Immature natural killer cell (primary cell): Measurements from ENCODE around the gene LCLAT1. TPM values are rescaled to one million over a fixed set of nuclear protein-coding genes. Genes with fewer than 3 reads are reported as not detected.

ENCODE experiments used
- DNase-seq, 3 donors: peaks; one replicate each; pipeline ENCODE4 v3.0.0; 2022; ENCODE audit warnings: mixed read lengths in 1 of 3
- H3K27ac Mint-ChIP-seq, 6 donors: one replicate each; pipeline ENCODE4 v1.8.0; 2020; ENCODE audit warnings: mixed read lengths in 6 of 6, mild to moderate bottlenecking in 5 of 6, inconsistent platforms in 4 of 6, moderate library complexity in 3 of 6
- H3K27me3 Mint-ChIP-seq, 3 donors: one replicate each; pipeline ENCODE4 v1.8.0; 2020 to 2021; ENCODE audit warnings: low read depth in 3 of 3, mild to moderate bottlenecking in 3 of 3, mixed read lengths in 3 of 3, moderate library complexity in 3 of 3, inconsistent platforms in 1 of 3
- H3K36me3 Mint-ChIP-seq, 3 donors: one replicate each; pipeline ENCODE4 v1.8.0; 2020; ENCODE audit warnings: mixed read lengths in 3 of 3, inconsistent platforms in 2 of 3, mild to moderate bottlenecking in 2 of 3
- H3K4me1 Mint-ChIP-seq, 2 donors: one replicate each; pipeline ENCODE4 v1.8.0; 2020; ENCODE audit warnings: inconsistent platforms in 2 of 2, mild to moderate bottlenecking in 2 of 2, mixed read lengths in 2 of 2, moderate library complexity in 1 of 2
- H3K4me3 Mint-ChIP-seq, 5 donors: one replicate each; pipeline ENCODE4 v1.8.0; 2020; ENCODE audit warnings: mild to moderate bottlenecking in 5 of 5, mixed read lengths in 5 of 5, inconsistent platforms in 3 of 5, moderate library complexity in 3 of 5
- H3K9me3 Mint-ChIP-seq, 6 donors: one replicate each; pipeline ENCODE4 v1.8.0; 2020; ENCODE audit warnings: mild to moderate bottlenecking in 6 of 6, mixed read lengths in 6 of 6, inconsistent platforms in 4 of 6, moderate library complexity in 3 of 6
- polyA plus RNA-seq, 3 donors: library from polyadenylated mRNA; unstranded; fragments of 300-500 nt; fragmentation: Illumina TruSeq; gene quantifications; one replicate each; pipeline ENCODE4 v1.2.3, GENCODE V29; 2021

LCLAT1 gene
- polyA plus RNA-seq, 3 donors from 2014 or later, result 4.7 to 13.5 (median 5.4) TPM

DNA sequence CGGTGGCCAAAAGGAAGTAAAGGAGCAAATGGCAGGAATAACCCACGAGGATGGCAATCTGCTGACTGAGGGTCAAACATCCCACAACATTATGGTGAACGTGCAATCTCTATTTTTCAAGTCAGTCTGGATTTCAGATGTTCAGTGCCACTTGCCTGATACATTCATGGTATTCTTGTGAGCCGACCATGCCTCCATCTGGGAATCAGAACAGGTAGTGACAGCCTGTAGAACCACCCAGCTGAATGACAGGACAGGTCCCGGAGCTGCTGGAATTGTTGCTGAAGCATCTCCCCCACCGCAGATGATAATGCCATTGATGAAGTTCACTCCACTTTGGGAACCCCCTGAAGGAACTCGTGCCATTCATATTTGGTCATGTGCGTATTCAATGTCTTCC lies 237.0 kb downstream of the LCLAT1 start:
- no peaks in the 10 kb centered on the region for H3K36me3 Mint-ChIP-seq
- peaks cover 0 to 5% (median 2%) of the 10 kb centered on the region in 3 donors for H3K27me3 Mint-ChIP-seq
- no peak for DNase-seq
- H3K4me3 Mint-ChIP-seq, result no peak overlapping the region
- no peak overlapping the region for H3K27ac Mint-ChIP-seq
- no peaks in the 10 kb centered on the region for H3K4me1 Mint-ChIP-seq
- H3K9me3 Mint-ChIP-seq, result no peaks in the 10 kb centered on the region

DNA sequence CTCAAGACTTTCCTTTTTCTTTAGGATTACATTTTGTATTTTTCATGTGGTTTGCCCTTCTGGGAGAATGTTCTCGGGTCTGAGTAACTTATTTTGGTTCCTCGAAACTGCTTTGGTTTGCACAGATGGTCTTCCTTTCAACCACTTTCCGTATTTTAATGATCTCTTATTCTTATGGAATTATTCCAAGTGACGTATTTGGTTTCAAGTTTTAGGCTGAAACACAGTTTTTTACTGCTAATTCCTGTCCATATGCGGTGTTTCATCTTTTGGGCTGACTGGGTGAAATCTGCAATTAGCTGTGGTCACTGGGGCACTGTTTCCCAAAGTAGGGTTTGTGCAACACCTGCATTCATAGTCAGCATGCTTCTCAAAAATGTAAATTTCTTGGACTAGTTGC lies 237.5 kb downstream of the LCLAT1 start:
- Mint-ChIP-seq H3K4me3 (no peak overlapping the region), H3K36me3 (no peaks in the 10 kb centered on the region), H3K9me3 (no peaks in the 10 kb centered on the region), H3K27ac (no peak overlapping the region), H3K4me1 (no peaks in the 10 kb centered on the region), H3K27me3 (peaks cover 0 to 5% (median 2%) of the 10 kb centered on the region in 3 donors)
- no peak for DNase-seq

DNA sequence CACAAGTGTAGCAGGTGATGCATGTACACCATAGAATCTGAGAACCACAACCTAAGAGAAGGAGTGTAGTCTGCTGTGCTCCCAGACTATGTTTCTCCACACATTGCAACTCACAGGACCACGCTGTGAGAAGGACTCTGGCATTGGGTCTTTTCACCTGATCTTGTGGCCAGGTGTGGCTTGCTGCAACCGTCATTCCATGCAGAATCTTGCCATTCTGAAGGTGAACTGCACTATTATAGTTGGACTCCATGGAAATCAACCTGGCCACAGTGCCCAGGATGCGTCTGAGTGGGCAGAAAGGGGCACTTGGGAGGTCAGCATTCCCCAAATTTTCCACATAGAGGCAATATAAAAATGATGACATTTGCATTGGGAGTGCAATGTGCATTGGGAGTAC lies 237.9 kb downstream of the LCLAT1 start:
- H3K9me3 Mint-ChIP-seq, result no peaks in the 10 kb centered on the region
- H3K27me3 Mint-ChIP-seq, result peaks cover 0 to 5% (median 2%) of the 10 kb centered on the region in 3 donors
- H3K27ac Mint-ChIP-seq, result no peak overlapping the region
- no peak for DNase-seq
- no peaks in the 10 kb centered on the region for H3K36me3 Mint-ChIP-seq
- H3K4me3 Mint-ChIP-seq, result no peak overlapping the region
- no peaks in the 10 kb centered on the region for H3K4me1 Mint-ChIP-seq

DNA sequence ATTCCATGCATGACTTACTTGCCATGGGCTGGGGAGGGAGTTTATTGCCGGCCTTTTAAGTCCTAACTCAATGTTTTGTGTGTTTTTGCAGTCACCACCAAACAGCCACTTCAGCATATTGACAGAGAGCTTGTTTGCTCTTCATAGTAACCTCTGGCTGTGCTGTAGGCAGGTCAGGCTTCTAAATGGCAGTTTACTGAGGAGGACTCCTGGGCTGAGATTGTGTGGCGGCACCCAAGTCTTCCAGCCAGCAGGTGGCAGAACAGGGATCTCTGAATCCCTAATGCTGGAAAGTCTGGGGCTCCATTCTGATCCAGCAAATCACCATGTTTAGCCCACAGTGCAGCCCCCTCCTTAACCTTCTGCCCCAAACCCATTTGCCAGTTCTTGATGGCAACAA lies 239.0 kb downstream of the LCLAT1 start:
- no peak for DNase-seq
- H3K36me3 Mint-ChIP-seq, result no peaks in the 10 kb centered on the region
- H3K4me3 Mint-ChIP-seq, result no peak overlapping the region
- H3K27me3 Mint-ChIP-seq, result peaks cover 0 to 5% (median 2%) of the 10 kb centered on the region in 3 donors
- no peaks in the 10 kb centered on the region for H3K9me3 Mint-ChIP-seq
- no peaks in the 10 kb centered on the region for H3K4me1 Mint-ChIP-seq
- no peak overlapping the region for H3K27ac Mint-ChIP-seq

DNA sequence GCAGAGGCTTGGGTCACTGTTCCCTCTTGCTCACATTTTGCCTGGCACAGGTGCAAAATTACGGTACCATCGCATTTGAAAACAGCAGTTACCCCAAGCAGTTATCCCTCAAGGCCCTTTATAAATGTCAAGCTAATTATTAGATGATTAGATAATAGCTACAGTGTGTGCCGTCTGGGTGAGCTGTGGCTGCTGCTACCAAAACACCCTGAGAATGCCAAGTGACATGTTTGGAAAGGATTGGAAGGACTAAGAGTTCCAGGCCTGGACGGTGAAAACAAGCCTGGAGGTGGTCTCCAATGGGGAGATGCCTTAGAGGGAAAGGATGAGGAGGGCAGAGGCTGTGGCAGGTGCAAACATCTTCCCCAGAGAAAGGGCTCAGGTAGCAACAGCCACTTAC lies 239.6 kb downstream of the LCLAT1 start:
- Mint-ChIP-seq H3K4me3 (no peak overlapping the region), H3K4me1 (no peaks in the 10 kb centered on the region), H3K27ac (no peak overlapping the region), H3K27me3 (peaks cover 0 to 5% (median 2%) of the 10 kb centered on the region in 3 donors), H3K36me3 (no peaks in the 10 kb centered on the region), H3K9me3 (no peaks in the 10 kb centered on the region)
- no peak for DNase-seq

DNA sequence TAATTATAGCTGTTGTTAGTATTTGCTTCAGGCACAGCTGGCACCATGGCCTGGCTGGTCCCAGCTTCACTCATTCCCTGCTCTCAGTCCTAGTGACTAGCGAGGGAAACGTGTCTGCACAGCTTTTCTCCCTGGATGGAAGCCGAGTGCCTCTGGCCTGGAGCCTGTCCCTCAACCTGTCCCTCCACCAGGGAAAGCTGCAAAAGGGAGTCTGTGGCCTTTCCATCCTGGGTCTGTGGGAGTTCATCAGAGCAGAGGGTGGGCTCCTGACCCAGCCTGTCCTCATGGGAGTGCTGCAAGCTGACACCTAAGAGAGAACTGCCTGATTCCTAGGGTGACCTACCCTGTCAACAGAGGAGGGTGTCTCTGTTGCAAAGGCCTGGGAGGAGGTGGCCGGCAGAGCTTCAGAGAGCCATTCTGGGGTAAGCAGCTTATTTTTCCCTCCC lies 241.9 kb downstream of the LCLAT1 start:
- Mint-ChIP-seq H3K27ac (peak overlapping the region in 1 of 6 donors; percentile 23), H3K4me3 (no peak overlapping the region), H3K27me3 (peaks cover 0 to 6% (median 1%) of the 10 kb centered on the region in 3 donors)

DNA sequence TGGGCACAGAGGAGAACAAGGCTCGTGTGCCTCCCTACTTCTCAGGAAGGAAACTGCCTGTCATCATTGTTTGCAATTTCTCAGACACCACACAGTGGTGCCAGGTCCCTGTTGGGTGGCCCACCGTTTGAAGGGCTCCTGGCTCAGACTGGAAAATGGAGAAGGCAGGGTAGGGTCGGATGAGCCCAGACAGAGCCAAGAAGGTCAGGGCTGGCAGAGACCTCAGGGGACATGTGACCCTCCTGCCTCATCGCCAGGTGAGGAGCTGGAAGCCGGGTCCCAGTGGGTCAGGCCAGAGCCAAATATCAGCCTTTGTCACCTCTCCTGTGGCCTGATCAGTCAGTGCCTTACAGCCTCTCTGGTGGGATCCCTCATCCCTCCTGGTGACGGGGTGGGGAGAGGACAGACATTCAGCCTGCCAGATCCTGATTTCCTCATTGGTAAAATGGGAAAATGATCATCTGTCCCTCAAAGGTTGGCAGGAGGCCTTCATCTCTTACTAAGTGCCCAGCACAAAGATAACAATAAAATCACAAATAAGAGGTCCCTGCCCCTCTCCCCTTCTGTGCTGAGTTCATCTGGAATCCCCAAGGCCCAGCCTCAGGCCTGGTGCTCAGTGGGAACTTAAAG lies 242.6 kb downstream of the LCLAT1 start:
- H3K27ac Mint-ChIP-seq, result no peak overlapping the region
- no peak overlapping the region for H3K4me3 Mint-ChIP-seq
- no peaks in the 10 kb centered on the region for H3K4me1 Mint-ChIP-seq
- peaks cover 0 to 6% (median 1%) of the 10 kb centered on the region in 3 donors for H3K27me3 Mint-ChIP-seq
- DNase-seq, result no peak
- no peaks in the 10 kb centered on the region for H3K9me3 Mint-ChIP-seq
- H3K36me3 Mint-ChIP-seq, result no peaks in the 10 kb centered on the region

More for the DNA sequence above, 241.9 kb downstream of the LCLAT1 start:
- Mint-ChIP-seq H3K4me1 (no peaks in the 10 kb centered on the region), H3K9me3 (no peaks in the 10 kb centered on the region), H3K36me3 (no peaks in the 10 kb centered on the region)
- no peak for DNase-seq

DNA sequence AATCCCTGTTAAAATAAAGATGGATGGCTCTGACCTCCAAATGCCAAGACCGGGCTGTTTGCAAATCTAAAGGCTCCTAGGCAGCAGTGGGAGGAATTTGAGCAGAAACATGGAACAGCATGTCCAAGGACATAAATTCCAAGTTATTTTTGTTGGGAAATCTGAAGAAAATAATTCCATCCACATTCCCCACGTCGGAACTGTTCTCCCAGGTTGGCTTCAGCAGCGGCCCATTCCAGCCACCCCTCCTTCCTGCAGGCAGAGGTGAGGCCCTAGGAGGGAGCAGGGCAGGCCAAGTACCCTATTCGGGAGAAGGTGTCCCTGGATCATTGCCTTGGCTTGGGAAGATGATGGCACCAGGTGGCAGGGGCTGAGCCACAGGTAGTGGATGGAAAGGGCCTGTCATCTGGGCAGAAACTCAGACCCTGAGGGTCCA lies 243.1 kb downstream of the LCLAT1 start:
- H3K27me3 Mint-ChIP-seq, result peaks cover 0 to 8% (median 1%) of the 10 kb centered on the region in 3 donors
- H3K9me3 Mint-ChIP-seq, result no peaks in the 10 kb centered on the region
- DNase-seq, result no peak
- H3K4me1 Mint-ChIP-seq, result no peaks in the 10 kb centered on the region
- no peak overlapping the region for H3K4me3 Mint-ChIP-seq
- H3K36me3 Mint-ChIP-seq, result no peaks in the 10 kb centered on the region
- no peak overlapping the region for H3K27ac Mint-ChIP-seq

DNA sequence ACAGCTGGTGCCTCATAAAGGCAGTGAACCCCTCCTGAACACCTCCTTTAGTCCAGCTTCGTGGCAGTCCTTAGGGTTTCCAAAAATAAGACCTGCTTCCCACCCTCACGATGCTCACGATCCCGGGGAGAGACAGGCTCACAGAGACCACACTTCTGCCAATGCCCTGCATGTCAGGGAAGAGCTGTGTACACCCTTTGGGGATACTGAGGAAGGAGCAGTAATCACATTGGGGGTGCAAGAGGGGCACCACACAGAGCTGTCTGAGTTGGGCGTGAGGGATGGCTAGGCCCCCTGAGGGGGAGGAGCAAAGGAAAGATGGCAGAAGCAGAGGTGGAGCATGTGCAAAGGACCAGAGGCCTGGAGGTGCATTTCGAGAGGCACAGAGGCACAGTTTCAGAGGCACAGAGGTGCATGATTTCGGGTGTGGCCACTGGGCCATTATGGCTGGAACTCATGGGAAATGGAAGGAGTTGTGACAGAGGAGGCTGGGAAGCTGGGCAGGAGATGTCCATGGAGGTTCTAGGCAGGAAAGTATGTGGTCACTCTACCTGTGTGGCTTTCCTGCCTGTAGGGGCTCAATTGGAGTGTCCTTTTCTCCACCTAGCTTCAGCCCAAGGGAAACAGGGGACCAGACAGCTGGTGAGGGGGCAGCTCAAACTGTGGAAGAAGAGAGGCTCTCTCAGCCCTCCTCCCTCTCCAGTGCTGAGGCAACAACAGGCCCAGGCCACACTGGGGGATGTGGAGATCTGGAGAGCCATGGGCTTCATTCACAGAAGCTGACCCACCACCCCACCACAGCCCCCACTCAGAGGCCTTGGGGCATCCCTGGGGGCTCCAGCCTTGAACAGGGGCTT lies 244.3 kb downstream of the LCLAT1 start:
- Mint-ChIP-seq H3K27ac (no peak overlapping the region), H3K9me3 (no peaks in the 10 kb centered on the region), H3K27me3 (peaks cover 0 to 11% (median 3%) of the 10 kb centered on the region in 3 donors), H3K4me3 (no peak overlapping the region), H3K4me1 (no peaks in the 10 kb centered on the region), H3K36me3 (no peaks in the 10 kb centered on the region)
- DNase-seq, result no peak

DNA sequence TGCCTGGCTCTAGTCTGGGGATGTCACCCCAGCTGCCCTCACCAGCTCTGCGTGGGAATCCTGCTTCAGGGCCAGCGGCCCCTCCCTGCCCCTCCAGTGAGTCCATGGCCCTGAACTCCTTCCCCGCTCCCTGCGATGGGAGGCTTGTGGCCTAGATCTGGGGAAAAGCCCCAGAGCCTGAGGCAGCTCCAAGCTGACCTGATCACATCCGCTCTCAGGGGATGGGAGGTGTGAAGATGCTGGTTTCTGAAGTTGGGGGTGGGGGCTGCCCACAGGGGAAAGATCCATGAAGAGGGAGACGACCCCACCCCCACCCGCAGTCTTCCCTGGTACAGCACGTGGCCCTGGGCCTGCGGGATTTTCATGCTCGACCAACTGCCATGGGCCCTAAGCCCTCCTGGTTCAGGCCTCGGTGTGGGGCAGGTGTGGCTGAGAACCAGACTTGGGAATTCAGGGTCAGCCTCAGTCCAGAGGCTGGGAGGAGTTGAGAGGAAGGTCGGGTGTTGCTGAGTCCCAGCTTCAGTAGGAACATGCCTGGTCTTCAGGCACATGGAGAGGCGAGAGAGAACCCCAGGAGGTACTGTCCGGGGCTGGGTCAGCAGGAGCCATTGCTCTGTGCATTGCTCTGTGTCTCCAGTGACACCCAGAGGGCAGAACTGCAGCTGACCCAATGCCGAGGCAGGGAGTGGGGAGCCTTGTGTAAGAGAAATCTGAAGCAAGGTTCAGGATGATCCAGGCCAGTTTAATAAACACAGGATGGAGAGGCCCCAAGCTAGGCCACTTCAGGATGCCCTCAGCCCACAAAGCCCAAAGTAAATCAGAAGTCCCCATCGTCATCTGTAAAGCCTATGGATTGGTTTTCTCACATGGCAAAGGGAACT lies 245.1 kb downstream of the LCLAT1 start:
- no peak for DNase-seq

DNA sequence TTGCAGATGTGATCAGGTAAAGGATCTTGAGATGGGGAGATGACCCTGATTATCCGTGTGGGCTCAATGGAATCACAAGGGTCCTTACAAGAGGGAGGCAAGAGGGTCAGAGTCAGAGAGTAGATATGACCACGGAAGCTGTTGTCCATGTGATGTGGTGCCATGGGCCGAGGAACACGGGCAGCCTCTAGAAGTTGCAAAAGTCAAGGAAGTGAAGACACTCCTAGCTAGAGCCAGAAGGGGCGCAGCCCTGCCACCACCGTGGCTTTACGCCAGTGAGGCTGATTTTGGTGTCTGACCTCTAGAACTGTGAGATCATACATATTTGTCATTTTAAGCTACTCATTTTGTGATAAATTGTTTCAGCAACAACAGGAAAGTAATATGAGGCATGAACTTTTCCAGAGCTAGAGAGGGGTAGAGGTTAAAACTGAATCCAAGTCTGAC lies 245.8 kb downstream of the LCLAT1 start:
- Mint-ChIP-seq H3K4me1 (no peaks in the 10 kb centered on the region), H3K27ac (no peak overlapping the region), H3K4me3 (no peak overlapping the region), H3K9me3 (no peaks in the 10 kb centered on the region), H3K36me3 (no peaks in the 10 kb centered on the region), H3K27me3 (peaks cover 0 to 11% (median 2%) of the 10 kb centered on the region in 3 donors)
- no peak for DNase-seq

More for the DNA sequence above, 245.1 kb downstream of the LCLAT1 start:
- H3K9me3 Mint-ChIP-seq, result no peaks in the 10 kb centered on the region
- no peak overlapping the region for H3K27ac Mint-ChIP-seq
- no peaks in the 10 kb centered on the region for H3K4me1 Mint-ChIP-seq
- peaks cover 0 to 11% (median 3%) of the 10 kb centered on the region in 3 donors for H3K27me3 Mint-ChIP-seq
- H3K36me3 Mint-ChIP-seq, result no peaks in the 10 kb centered on the region
- H3K4me3 Mint-ChIP-seq, result no peak overlapping the region
